PC-9 (cell line): ENCODE data around the gene ITM2B.

Experiments used
- EZH2 ChIP-seq: fragments of 200-600 bp; sonication (generic); IDR thresholded peaks from 2 replicates; pipeline ENCODE4 v1.8.0; 2017; ENCODE audit warnings: antibody characterized with exemption, low read depth
- TF ChIP-seq, protein P1 (sequence below): fragments of 200-600 bp; sonication (generic); conservative IDR thresholded peaks from 2 replicates; pipeline ENCODE4 v1.6.1; 2017; ENCODE audit warnings: mixed run types, antibody characterized with exemption, mild to moderate bottlenecking, moderate library complexity

DNA sequence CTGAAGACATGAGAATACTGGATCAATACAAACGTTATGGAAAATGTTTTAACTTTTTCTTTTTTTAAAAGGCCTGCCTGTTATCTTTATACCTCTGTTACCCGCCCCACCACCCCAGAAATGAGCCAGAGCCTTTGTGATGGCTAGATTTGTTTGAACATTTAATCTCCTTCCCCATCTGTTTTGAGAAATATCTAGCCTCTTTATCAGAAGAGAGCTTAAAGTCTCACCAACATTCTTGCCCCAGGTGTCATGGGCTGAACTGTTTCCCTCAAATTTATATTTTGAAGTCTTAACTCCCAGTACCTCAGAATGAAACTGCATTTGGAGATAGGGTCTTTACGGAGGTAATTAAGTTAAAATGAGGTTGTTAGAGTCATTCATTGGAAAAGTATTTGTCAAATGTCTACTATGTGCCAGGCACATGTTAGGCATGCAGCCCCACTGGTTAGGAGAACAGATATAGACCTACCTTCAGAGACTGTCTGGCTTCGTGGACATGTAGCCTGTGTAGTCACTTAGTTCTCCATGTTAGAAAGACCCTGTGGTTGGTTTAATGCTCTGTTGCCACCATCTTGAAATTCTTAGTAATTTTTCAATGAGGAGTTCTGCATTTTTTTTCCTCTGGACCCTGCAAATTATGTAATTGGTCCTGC, 64.3 kb downstream of the ITM2B start:
- TF ChIP-seq, protein P1, sequence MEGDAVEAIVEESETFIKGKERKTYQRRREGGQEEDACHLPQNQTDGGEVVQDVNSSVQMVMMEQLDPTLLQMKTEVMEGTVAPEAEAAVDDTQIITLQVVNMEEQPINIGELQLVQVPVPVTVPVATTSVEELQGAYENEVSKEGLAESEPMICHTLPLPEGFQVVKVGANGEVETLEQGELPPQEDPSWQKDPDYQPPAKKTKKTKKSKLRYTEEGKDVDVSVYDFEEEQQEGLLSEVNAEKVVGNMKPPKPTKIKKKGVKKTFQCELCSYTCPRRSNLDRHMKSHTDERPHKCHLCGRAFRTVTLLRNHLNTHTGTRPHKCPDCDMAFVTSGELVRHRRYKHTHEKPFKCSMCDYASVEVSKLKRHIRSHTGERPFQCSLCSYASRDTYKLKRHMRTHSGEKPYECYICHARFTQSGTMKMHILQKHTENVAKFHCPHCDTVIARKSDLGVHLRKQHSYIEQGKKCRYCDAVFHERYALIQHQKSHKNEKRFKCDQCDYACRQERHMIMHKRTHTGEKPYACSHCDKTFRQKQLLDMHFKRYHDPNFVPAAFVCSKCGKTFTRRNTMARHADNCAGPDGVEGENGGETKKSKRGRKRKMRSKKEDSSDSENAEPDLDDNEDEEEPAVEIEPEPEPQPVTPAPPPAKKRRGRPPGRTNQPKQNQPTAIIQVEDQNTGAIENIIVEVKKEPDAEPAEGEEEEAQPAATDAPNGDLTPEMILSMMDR: no peak
- no peak for TF ChIP-seq EZH2
